Measurements from ENCODE around the gene ACBD4. TPM values are rescaled to one million over a fixed set of nuclear protein-coding genes. Genes with fewer than 3 reads are reported as not detected.
"Not testable (repeated sequence)": the region's sequence is repeated elsewhere in the genome, so short reads cannot be mapped to it uniquely, and the experiment has no call there.

Gene ACBD4
- total RNA-seq, 2 experiments from 2014 or later = 9.1 to 9.3 TPM

DNA sequence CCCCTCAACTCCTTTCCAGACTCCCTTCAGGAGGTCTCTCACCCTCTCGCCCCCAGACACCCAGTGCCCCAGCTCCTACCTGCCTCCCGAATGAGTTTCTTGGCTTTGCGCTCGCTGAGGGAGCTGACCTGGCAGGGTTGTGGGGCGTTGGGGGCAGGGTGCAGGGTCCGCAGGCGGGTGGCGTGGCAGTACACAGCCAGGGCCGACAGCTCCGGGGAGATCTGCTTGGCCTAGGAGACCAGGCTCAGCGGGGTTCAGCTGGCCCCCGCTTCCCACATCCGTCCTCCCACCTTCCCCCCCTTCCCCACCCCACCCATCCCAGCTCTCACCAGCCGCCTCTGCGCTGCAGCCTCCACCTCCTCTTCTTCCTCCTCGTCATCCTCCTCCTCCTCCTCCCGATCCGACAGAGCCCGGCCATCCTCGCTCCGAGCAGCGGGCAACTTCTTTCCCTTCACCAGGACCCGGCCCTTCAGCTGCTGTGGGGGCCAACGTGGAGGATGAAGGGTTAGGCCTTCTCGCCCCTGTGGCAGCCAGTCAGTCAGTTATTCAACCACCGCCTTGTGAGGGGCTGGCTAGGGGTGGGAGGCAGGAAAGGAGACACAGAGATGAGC lies 20.4 kb upstream of the ACBD4 start:
- POLR2A ChIA-PET = no interaction called here
- CTCF ChIA-PET = no interaction called here

DNA sequence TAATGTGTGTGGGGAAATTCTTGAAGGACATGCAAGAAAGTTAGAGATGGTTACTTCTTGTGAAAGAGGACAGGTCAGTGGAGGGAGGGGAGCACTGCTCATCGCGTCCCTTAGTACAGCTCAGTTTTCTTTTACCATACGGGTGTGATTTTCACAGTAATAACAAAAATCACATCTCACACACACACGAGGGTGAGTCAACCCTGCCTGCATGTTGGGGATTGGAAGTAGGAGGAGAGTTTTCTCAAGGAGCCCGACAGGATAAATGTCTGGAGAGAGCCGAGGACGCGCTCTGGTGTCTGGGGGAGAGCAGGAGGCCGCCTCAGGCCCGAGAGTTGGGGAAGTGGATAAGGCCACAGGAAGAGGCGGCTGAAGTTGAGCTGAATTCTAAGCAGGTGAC lies 19.6 kb upstream of the ACBD4 start:
- POLR2A ChIA-PET = no interaction called here
- CTCF ChIA-PET = no interaction called here

DNA sequence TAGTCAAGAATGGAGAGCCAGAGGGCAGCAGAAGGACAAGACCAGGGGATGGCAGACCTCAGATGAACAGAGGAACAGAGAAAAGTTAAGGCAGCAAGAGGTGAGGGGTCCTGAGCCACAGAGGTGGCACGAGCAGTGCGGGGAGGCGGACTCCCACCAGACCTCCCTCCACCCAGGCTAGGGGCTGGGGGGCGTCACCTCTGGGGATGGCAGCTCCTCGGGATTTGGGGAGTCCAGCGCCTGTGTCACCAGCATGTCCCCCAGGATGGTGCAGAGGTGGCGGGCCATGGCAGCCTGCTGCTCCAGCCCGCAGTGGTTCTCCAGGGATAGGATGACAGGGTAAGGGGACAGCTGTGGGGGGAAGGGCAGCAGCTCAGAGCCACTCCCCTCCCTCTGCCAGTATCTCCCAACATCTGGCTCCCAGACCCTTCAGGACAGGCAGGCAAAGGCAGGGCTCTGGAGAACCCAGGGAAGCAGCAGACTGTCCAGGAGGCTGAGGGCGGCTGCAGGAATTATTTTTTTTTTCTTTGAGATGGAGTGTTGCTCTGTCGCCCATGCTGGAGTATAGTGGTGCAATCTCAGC lies 19.0 kb upstream of the ACBD4 start:
- CTCF ChIA-PET = no interaction called here

GRCh38 chr17:45117334-45117733 lies 18.2 kb upstream of the ACBD4 start:
- ChIA-PET CTCF (interaction anchor here (0.6 to 1.7 kb wide), 5 partner anchors 18 to 157 kb away, joined by 3 to 6 read pairs (median 4); partner anchors contain the start of gene ACBD4), POLR2A (no interaction called here)

More for the DNA sequence above, 19.0 kb upstream of the ACBD4 start:
- POLR2A ChIA-PET = no interaction called here

DNA sequence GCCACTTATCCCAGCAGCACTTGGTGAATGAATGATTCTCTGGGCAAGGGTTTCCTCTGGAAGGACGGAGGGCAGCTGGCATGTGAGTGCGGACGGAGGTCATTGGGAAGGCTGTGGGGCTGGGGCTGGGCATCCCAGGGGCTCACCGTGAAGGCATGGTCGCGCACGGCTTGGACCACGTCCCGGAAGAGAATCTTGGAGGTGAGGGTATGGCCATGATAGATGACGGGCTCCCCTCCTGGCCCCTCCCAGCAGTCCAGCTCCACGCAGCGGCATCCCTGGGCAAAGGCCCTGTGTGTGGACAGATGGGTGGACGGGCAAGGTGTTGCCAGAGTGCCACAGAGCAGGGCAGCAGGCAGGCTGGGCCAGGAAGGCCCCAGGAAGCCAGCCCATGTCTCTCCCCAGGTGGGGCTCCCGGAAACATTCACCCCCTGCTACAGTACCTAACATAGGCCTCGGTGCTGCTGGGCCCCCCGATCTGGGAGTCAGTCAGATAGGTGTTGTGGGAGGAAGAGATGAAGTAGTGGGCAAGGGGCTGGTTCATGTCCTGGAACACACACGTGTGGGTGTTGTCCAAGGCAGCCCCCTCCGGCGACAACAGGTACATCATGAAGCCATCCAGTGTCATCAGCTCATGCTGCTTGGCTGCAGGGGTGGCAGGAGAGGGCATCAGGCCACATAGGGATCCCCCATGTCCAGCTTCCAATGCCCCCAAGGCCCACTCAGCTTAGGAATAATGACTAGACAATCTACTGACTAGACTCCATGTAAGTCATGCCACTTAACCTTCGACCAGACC lies 17.4 kb upstream of the ACBD4 start:
- POLR2A ChIA-PET = no interaction called here
- CTCF ChIA-PET = interaction anchor here (0.6 to 1.7 kb wide), 7 partner anchors 18 to 158 kb away, joined by 3 to 6 read pairs (median 4); partner anchors contain the start of gene ACBD4

DNA sequence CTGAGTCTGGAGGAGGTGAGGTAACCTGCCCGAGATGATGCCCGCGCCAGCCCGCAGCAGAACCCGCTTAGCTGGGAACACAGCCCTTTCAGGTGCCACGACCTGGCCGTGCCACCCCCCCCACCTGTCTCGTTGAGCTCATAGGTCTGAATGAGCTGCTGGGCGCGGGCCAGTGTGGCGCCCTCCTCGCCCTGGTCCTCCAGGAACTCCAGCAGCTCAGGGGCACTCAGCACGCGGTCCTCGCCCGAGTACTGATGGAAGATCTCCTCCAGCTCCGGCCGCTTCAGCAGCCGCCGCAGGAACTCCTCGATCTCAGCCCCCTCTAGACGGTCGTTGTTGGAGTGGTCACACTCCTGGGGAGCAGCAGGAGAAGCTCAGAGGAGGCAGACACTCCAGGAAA lies 16.8 kb upstream of the ACBD4 start:
- ChIA-PET CTCF (interaction anchor here (0.6 to 1.7 kb wide), 4 partner anchors 17 to 116 kb away, joined by 3 to 6 read pairs (median 5); partner anchors contain the start of gene ACBD4), POLR2A (no interaction called here)

DNA sequence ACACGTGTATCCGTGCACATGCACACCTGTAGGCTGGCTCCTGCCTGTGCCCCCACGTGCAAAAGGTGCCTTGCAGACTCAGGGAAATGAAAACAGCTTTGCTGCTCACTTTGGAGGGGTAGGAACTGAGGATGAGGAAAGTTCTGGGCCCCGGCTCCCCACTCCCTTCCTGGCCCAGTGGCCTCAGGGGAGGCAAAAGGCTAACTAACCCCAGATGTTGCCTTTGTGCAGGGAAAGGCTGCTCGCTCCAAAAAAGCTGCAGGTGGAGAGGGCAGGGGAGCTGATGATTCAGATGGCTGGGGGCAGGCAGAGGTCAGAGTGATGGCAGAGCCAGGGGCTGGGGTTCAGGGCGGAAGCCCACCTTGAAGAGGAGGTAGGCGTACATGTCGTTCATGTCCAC lies 15.5 kb upstream of the ACBD4 start:
- ChIA-PET CTCF (interaction anchor here (0.6 to 1.6 kb wide), 2 partner anchors 15 to 808 kb away, joined by 4 to 8 read pairs; partner anchors contain the start of gene ACBD4), POLR2A (no interaction called here)

GRCh38 chr17:45120558-45120957 lies 14.9 kb upstream of the ACBD4 start:
- POLR2A ChIA-PET = no interaction called here
- CTCF ChIA-PET = interaction anchor here (0.6 to 1.6 kb wide), 3 partner anchors 15 to 807 kb away, joined by 3 to 8 read pairs (median 4); partner anchors contain the start of gene ACBD4

- POLR2A ChIA-PET = no interaction called here
- CTCF ChIA-PET = interaction anchor here (1.5 kb wide), 1 partner anchor 10 kb away, joined by 4 read pairs; no protein-coding TSS in a partner anchor
Measured at GRCh38 chr17:45121055-45121454, 14.4 kb upstream of the ACBD4 start.

DNA sequence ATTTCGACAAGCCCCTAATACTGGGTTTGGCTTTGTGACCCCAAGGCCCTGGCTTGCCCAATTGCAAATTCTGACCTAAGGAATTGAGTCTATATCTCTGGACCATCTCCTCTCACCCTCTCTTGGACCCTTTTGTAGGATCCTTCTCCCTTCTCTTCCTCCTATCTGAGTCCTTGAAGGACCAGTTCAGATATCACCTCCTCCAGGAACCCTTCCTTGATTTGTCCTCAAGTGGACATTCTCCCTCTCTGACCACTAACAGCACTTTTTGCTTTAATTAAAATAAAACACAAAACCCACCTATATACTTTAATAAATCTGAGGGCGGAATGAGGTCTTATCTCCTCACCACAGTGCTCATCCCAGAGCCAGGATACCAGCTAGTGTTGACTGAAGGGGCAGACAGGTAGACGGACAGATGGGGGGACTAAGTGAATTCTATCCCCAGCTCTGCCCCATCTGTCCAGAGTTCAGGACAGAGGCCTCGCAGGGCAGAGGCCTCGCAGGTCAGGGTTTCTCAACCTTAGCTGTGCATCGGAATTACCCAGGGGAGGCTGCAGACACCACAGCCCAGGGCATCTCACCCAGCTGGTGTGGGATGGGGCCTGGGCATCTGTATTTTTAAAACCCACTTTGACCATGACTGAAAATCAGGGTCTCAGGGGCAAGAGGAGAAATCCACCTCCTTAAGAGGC lies 12.3 kb upstream of the ACBD4 start:
- ChIA-PET CTCF (interaction anchor here (0.8 to 3.7 kb wide), 3 partner anchors 12 to 101 kb away, joined by 4 to 21 read pairs (median 4); partner anchors contain the start of gene ACBD4), POLR2A (interaction anchor here (0.6 kb wide), 1 partner anchor 53 kb away, joined by 5 read pairs; no protein-coding TSS in a partner anchor)

- ChIA-PET CTCF (interaction anchor here (0.8 to 3.7 kb wide), 3 partner anchors 12 to 102 kb away, joined by 4 to 21 read pairs (median 4); partner anchors contain the start of gene ACBD4), POLR2A (no interaction called here)
Measured at GRCh38 chr17:45123930-45124796, 11.3 kb upstream of the ACBD4 start.

DNA sequence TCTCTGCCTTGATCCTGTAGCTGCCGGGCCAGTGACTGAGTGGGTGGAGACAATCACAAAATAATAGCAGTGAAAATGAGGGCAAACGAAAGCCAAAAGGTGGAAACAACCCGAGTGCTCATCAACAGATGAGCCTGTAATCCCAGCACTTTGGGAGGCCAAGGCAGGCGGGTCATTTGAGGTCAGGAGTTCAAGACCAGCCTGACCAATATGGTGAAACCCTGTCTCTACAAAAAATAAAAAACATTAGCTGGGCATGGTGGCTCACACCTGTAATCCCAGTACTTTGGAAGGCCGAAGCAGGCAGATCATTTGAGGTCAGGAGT lies 10.7 kb upstream of the ACBD4 start:
- POLR2A ChIA-PET = not testable (repeated sequence)

DNA sequence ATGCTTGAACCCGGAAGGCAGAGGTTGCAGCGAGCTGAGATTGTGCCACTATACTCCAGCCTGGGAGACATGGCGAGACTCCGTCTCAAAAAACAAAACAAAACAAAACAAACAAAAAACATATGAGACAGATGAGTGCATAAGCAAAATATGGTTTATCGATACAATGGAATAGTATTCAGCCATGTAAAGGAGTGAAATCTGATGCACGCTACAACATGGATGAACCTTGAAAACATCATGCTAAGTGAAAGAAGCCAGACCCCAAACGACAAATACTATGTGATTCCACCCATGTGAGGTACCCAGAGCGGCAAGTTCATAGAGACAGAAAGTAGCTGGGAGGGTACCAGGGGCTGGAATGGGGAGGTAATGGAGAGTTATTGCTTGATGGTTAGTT lies 10.0 kb upstream of the ACBD4 start:
- POLR2A ChIA-PET = no interaction called here
- CTCF ChIA-PET = interaction anchor here (0.5 to 3.7 kb wide), 5 partner anchors 8 to 1768 kb away, joined by 3 to 21 read pairs (median 5); partner anchors contain the start of gene ACBD4

More for the DNA sequence above, 10.7 kb upstream of the ACBD4 start:
- CTCF ChIA-PET = interaction anchor here (0.5 to 3.7 kb wide), 3 partner anchors 9 to 1768 kb away, joined by 3 to 21 read pairs (median 8); partner anchors contain the start of gene ACBD4

- ChIA-PET CTCF (interaction anchor here (0.9 kb wide), 1 partner anchor 71 kb away, joined by 3 read pairs; no protein-coding TSS in a partner anchor), POLR2A (no interaction called here)
Measured at GRCh38 chr17:45127207-45127547, 8.3 kb upstream of the ACBD4 start.

DNA sequence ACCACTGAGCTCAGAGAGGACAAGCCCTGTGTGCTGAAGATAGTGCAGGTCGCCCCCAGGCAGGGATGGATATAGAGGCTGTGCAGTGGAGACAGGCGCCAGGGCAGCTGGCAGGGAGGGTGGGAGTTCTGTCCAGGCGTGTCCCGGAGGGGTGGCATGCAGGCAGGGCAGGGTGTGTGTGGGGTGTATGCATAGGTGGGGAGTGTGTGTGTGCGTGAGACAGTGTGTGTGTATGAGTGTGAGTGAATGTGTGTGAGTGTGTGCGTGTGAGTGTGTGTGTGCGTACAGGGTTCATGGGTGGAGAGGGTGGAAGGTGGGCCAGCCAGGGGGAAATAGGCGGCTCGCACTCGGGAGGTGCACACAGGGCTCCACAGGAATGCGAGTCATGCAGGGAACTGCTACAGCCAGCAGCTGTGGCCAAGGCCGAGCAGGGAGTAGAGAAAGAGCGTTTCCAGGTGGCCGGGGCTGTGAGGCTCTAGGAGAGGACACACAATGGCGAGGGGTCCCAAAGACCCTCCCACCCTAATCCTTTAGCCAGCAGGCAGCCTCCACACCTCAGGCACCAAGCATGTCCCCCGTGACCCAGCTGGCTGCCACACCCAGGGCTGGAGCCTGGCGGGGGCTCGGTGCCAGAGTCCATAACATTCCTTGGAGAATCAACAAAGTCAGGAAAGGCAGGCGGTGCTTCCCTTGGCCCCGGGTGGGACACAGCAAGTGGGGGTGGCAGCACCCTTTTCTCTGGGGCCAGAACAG lies 7.8 kb upstream of the ACBD4 start:
- ChIA-PET CTCF (interaction anchor here (0.9 kb wide), 1 partner anchor 71 kb away, joined by 3 read pairs; no protein-coding TSS in a partner anchor), POLR2A (no interaction called here)

- CTCF ChIA-PET = interaction anchor here (1.1 kb wide), 1 partner anchor 29 kb away, joined by 3 read pairs; no protein-coding TSS in a partner anchor
- POLR2A ChIA-PET = no interaction called here
Measured at GRCh38 chr17:45128331-45128730, 7.2 kb upstream of the ACBD4 start.

DNA sequence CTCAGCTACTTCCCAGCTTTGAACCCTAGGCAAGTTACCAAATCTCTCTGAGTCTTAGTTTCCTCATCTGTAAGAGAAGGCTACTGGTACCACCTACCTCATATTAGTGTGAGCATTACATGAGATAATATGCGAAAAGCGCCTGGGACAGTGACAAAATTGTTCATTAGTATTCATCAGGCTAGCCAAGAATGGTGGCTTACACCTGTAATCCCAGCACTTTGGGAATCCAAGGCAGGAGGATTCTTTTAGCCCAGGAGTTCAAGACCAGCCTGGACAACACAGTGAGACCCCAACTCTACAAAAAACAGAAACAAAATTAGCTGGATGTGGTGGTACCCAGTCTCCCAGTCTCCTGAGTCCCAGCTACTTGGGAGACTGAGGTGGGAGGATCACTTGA lies 6.5 kb upstream of the ACBD4 start:
- POLR2A ChIA-PET = no interaction called here
- CTCF ChIA-PET = interaction anchor here (1.1 to 9.1 kb wide), 3 partner anchors 20 to 69 kb away, joined by 3 to 196 read pairs (median 9); partner anchors contain the start of gene HEXIM1
